ENCODE data around the gene SLC27A2.

DNA sequence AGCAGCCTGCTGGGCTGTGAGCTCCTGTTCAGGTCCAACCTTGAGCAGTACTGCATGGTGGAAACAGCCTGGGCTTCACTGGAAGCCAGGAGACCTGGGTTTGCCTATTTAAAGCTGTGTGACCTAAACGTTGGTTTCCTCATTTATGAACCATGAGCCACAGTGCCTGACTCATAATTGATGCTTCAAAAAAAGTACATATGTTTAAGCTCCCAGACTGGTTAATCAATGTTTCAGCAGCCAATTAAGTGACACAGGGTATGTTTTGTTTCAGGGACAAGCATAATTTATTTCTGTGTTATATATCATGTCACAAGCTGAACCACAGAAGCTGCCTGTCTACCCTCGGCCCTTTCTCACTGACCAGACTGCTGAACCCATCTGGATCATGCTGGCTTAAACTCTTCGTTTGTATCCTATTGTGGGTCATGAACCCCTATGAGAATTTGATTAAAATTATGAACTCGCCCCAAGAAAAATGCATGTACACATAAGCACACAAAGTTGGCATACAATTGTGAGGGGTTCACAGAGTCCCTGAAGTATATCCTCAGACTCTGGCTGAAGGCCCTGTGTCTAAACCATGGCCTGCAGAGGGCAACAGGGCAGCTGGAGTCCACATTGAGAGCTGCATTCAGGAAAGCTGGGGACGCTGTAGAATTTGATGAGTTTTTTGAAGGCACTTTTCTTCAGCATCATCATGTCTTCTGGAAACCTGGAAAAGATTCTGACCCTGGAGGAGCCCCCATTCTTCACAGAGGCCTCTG lies 59.9 kb downstream of the SLC27A2 start:
- TF ChIP-seq EZH2 (IDR thresholded peaks at IDR 0.05; ENCODE audit: low read depth, unreplicated experiment) (no peak), POLR2AphosphoS5 (IDR thresholded peaks at IDR 0.05; ENCODE audit: low read depth) (no peak), JUNB (IDR thresholded peaks at IDR 0.05; ENCODE audit: unreplicated experiment) (no peak), CREB1 (CRISPR knock-in tag; IDR thresholded peaks at IDR 0.05; ENCODE audit: low read depth) (no peak)
- TF ChIP-seq, protein P1, sequence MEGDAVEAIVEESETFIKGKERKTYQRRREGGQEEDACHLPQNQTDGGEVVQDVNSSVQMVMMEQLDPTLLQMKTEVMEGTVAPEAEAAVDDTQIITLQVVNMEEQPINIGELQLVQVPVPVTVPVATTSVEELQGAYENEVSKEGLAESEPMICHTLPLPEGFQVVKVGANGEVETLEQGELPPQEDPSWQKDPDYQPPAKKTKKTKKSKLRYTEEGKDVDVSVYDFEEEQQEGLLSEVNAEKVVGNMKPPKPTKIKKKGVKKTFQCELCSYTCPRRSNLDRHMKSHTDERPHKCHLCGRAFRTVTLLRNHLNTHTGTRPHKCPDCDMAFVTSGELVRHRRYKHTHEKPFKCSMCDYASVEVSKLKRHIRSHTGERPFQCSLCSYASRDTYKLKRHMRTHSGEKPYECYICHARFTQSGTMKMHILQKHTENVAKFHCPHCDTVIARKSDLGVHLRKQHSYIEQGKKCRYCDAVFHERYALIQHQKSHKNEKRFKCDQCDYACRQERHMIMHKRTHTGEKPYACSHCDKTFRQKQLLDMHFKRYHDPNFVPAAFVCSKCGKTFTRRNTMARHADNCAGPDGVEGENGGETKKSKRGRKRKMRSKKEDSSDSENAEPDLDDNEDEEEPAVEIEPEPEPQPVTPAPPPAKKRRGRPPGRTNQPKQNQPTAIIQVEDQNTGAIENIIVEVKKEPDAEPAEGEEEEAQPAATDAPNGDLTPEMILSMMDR (conservative IDR thresholded peaks at IDR 0.05; ENCODE audit: low read depth in 2 of 2): peak in 1 of 2 experiments; percentile 28; a peak in 2 of 4 replicates

Data from GM23338 (cell line).